ENCODE results near the gene RPL5.

RPL5 gene

GRCh38 chr1:92820024-92820423 is 11.8 kb upstream of the RPL5 start:
- DNase-seq = no peak
- ATAC-seq = no peak

DNA sequence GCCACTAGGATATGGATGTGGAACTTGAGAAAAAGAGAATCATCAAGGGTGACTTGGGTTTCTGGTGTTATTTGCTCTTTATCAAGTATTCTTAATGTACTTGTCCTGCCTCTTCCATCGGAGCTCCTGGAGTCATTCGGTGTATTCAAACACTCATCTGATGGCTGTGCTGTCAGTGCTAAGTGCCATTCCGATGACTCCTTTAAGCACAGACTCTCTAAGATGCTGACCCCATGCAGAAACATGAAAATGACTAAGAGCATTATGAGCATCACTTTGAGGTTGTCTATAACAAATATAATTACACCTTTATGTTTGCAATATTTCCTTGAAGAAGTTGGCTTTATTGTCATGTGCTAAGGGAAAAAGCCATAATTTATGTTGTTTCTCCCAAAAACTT is 11.3 kb upstream of the RPL5 start:
- ATAC-seq (no peak), DNase-seq (no peak)

DNA sequence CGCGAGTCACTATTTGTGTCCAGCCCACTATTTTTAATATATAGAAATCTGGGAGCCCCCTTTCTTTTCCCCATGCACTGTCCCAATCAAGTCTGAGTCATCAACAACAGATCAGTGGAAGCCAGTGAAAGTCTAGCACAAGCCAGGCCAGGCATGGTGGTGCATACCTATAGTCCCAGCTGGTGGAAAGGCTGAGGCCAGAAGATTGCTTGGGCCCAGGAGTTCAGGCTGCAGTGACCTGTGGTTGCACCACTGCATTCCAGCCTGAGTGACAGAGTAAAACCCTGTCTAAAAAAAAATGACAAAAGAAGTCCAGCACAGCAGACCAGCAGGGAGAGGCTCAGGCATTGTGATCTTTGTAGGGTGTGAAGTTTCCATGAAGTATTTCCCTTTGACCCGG is 9.0 kb upstream of the RPL5 start:
- DNase-seq (no peak), ATAC-seq (no peak)

DNA sequence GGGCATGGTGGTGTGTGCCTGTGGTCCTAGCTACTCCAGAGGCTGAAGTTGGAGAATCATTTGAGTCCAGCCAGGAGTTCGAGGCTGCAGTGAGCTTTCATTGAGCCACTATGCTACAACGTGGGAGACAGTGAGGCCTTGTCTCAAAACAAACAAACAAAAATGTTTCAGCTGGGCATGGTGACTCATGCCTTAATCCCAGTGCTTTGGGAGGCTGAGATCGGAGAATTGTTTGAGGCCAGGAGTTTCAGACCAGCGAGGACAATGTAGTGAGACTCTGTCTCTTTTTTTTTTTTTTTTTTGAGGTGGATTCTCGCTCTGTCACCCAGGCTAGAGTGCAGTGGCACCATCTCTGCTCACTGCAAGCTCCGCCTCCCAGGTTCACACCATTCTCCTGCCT is 5.0 kb upstream of the RPL5 start:
- DNase-seq (no peak), ATAC-seq (no peak)

DNA sequence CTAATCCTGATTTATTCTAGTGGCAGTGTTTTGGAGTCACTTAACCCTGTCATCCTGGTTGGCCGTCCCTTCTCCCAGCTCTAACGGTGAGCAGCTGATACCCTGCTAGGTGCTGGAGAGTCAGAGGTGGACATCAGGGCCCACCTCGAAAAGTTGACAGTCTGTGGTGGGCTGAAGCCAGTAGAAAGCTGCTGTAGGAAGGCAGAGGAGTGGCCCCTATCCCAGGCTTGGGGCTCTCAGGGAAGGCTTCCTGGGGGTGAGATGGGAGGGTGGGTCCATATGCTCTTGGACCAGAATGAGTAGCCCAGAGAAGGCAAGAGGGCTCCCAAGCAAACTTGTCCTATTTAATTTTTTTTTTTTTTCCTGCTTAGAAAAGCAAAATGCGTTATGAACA is 475 bp upstream of the RPL5 start:
- DNase-seq = no peak
- ATAC-seq = no peak

- no peak for ATAC-seq
- no peak for DNase-seq
These were observed 786 bp downstream of the RPL5 start for GRCh38 chr1:92832537-92833114.

GRCh38 chr1:92833840-92834239 is 2.0 kb downstream of the RPL5 start:
- ATAC-seq = no peak
- DNase-seq = peak; percentile 16

- DNase-seq = no peak
- no peak for ATAC-seq
These were observed 2.8 kb downstream of the RPL5 start for GRCh38 chr1:92834617-92835016.

DNA sequence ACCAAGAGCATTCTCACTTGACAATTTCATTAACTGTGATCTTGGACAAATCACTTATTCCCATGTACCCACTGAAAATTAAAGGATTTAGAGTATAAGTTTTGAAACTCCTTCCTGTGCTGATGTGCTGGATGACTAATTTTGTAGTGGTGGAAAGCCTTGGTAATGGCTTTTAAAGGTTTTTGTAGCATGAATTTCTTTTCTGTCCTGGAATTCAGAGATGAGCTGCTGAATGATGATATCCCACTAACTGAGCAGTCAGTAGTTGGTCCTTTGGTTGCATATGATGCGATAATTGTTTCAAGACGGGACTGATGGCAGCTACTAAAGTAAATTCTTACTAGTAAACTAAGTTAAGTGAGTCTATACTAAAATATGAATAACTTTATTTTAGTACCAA is 5.2 kb downstream of the RPL5 start:
- DNase-seq (no peak), ATAC-seq (no peak)

DNA sequence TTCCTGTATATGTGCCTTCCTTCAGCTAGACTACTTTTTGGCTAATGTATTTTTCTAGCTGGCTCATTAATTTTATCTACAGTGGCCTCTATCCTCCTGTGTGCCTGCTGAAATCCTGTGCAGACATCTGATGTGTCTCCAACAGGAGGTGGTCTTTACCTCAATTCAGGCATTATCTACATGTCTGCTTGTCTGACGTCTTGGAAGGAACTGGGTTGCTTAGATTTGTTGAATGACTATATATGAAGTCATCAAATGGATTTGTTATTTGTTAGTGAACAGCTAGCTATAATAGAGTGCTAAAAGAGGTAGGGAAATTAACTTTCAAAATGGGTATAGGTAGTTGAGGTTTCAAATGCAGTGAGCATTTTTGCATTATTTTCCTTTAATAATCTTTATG is 6.7 kb downstream of the RPL5 start:
- no peak for ATAC-seq

DNA sequence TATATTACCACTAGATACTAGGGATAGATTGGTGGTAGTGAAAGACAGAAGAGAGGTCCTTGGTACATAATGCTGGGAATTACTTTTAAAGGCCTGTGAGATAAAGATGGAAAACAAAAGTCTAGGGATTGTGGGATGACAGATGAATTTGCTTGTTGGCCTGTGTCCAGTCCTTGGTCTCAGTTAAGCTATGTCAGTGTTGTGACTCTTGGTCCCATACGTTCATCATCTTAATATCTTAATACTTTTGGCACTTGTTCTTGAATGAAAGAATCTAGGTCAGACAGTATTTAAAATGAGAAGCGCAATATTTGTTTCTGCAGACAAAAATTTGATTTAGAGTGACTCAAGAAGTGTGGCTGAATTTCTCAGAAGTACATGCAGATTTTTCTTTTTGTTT is 7.6 kb downstream of the RPL5 start:
- ATAC-seq (no peak), DNase-seq (no peak)

More for the DNA sequence above, 6.7 kb downstream of the RPL5 start:
- DNase-seq = no peak

GRCh38 chr1:92840600-92840999 is 8.8 kb downstream of the RPL5 start:
- DNase-seq (no peak), ATAC-seq (no peak)

DNA sequence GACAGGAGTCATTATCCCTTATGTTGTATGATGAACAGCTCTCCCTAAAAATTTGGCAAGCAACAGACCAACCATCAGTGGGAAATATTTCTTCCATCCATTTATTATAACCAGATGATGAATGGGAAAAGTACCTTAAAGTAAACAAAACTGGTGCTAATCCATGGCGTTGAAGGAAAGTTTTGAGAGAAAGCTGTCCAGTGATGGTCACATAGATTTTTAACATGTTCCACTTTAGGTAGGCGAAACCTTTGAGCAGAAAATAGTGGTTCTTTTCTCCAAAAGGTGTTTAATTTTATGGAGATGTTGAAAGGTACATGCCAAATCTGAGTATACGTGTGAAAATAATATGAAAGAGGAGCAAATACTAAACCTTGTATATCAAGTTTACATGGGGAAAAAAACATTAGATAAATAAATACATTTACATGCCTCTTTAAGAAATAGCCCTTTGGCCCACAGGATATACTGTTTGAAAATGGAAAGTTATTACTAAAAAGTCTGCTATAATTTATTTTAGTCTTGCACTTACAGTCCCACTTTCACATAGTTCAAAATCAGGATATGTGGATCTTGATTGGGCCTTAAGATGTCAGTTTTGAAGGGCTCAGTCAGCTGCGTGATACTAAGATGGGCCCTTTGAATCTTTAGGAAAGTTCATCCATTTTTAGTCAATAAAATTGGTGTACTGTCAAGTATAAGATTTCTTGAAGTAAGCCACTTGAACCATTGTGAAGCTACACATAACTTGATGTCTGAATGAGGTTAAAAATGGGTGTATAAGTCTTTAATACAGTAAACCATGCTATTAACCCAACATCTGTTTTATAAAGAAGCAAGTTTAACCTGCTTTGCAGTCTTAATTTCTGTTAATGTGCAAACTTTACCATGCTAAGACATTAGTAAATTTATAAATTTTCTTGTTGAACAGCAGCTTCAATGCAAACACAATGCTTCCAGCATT is 10.5 kb downstream of the RPL5 start:
- DNase-seq (no peak), ATAC-seq (no peak)

- ATAC-seq = no peak
- DNase-seq = no peak
These were observed 11.2 kb downstream of the RPL5 start for GRCh38 chr1:92843046-92843423.

- ATAC-seq = no peak
- no peak for DNase-seq
These were observed 11.9 kb downstream of the RPL5 start for GRCh38 chr1:92843429-92844352.

- ATAC-seq = no peak
These were observed 12.6 kb downstream of the RPL5 start for GRCh38 chr1:92844439-92844838.

GRCh38 chr1:92845908-92846307 is 14.1 kb downstream of the RPL5 start:
- DNase-seq (no peak), ATAC-seq (no peak)

More at GRCh38 chr1:92844439-92844838, 12.6 kb downstream of the RPL5 start:
- no peak for DNase-seq

DNA sequence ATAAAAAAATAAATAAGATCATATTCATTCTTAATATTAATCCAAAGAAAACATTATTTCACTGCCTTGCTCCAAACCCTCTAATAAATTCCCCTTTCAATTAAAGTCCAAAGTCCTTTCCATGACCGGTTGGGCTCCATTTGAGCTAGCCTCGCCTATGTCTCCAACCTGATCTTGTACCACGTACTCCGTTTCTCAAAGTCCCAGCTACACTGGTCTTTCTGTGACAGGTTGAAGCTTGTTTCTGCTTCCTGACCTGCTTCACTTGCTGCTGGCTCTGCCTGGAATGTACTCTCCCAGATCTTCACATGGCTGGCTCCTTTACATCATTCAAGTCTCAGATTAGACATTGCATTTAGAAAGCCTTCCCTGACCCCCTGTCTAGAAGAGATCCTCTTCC is 16.4 kb downstream of the RPL5 start:
- ATAC-seq (no peak), DNase-seq (no peak)

GRCh38 chr1:92850019-92850418 is 18.2 kb downstream of the RPL5 start:
- ATAC-seq (no peak), DNase-seq (no peak)

- DNase-seq (no peak), ATAC-seq (no peak)
These were observed 19.9 kb downstream of the RPL5 start for GRCh38 chr1:92851729-92852128.

DNA sequence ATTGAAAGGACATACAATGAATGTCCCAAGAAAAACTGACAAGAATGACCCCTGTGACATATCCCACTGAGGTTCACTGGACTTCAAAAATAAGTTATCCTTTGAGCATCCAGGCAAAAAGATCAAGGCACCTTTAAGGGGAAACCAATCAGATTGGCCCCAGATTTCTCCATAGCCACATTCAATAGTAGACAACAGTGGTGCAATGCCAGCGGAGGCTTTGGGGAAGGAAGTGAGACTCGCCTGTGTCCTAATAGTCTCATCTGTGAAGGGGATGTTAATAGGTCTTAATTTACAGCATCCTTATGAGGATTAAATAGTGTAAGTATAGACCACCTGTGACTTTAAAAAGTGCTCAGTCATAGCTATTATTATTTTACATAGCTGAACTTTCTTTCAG is 21.5 kb downstream of the RPL5 start:
- no peak for DNase-seq

GRCh38 chr1:92854101-92854785 is 22.4 kb downstream of the RPL5 start:
- ATAC-seq = no peak
- DNase-seq = no peak

More for the DNA sequence above, 21.5 kb downstream of the RPL5 start:
- no peak for ATAC-seq

Measured in stimulated activated naive CD8-positive, alpha-beta T cell treated with anti-CD3 and anti-CD28 coated beads, Interleukin-15, Interleukin-2, amounts not matched to agents 100 U/mL and 50 U/mL, for 24 hours (primary cell).